Astrocyte (in vitro differentiated cells and primary cell): ENCODE data around the gene SPINK4.

Experiments used
- EZH2 ChIP-seq: IDR thresholded peaks from 2 replicates; pipeline ENCODE4 v1.6.1; 2012; ENCODE audit warnings: mild to moderate bottlenecking, low read length, inconsistent platforms; ENCODE audit not compliant: insufficient read depth
- TF ChIP-seq, protein P1 (sequence below): IDR thresholded peaks from 2 replicates; pipeline ENCODE4 v1.5.1; 2011; ENCODE audit warnings: low read depth, mild to moderate bottlenecking, inconsistent platforms, low read length, moderate library complexity; ENCODE audit not compliant: insufficient read depth

DNA sequence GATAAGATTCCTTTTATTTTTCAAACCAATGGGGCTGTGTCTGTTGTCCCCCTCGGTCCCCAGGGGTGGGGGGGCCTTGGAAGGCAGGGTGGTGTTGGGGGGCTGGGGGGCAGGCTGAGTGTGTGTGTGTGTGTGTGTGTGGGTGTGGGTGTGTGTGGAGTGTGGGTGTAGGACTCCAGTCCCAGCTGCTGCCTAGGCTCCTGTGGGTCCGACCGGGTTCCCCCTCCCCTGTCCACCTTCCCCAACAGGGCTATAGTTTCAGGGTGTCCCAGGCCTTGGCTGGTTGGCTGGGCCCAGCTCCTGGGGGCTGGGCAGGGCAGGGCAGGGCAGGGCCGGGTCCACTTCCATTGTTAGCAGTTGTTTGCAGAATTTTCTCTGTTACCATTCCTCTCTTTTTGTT is 48.3 kb downstream of the SPINK4 start:
- TF ChIP-seq, protein P1, sequence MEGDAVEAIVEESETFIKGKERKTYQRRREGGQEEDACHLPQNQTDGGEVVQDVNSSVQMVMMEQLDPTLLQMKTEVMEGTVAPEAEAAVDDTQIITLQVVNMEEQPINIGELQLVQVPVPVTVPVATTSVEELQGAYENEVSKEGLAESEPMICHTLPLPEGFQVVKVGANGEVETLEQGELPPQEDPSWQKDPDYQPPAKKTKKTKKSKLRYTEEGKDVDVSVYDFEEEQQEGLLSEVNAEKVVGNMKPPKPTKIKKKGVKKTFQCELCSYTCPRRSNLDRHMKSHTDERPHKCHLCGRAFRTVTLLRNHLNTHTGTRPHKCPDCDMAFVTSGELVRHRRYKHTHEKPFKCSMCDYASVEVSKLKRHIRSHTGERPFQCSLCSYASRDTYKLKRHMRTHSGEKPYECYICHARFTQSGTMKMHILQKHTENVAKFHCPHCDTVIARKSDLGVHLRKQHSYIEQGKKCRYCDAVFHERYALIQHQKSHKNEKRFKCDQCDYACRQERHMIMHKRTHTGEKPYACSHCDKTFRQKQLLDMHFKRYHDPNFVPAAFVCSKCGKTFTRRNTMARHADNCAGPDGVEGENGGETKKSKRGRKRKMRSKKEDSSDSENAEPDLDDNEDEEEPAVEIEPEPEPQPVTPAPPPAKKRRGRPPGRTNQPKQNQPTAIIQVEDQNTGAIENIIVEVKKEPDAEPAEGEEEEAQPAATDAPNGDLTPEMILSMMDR, result no peak
- TF ChIP-seq EZH2, result no peak
